ENCODE data around the gene CTNNB1.
"Not testable (repeated sequence)": the region's sequence is repeated elsewhere in the genome, so short reads cannot be mapped to it uniquely, and the experiment has no call there.

CTNNB1 gene

GRCh38 chr3:41259449-41260062 lies 60.3 kb downstream of the CTNNB1 start:
- no peak for DNase-seq

GRCh38 chr3:41260063-41260450 lies 60.8 kb downstream of the CTNNB1 start:
- DNase-seq = no peak

GRCh38 chr3:41265011-41265545 lies 65.8 kb downstream of the CTNNB1 start:
- no peak for DNase-seq

- DNase-seq = no peak
These were observed 66.5 kb downstream of the CTNNB1 start for GRCh38 chr3:41265823-41266273.

GRCh38 chr3:41267975-41268640 lies 68.8 kb downstream of the CTNNB1 start:
- no peak for DNase-seq

GRCh38 chr3:41272667-41273066 lies 73.4 kb downstream of the CTNNB1 start:
- no peak for DNase-seq

GRCh38 chr3:41274944-41275668 lies 75.8 kb downstream of the CTNNB1 start:
- DNase-seq = no peak

GRCh38 chr3:41276191-41276590 lies 76.9 kb downstream of the CTNNB1 start:
- DNase-seq = no peak

GRCh38 chr3:41277790-41278465 lies 78.6 kb downstream of the CTNNB1 start:
- DNase-seq = no peak

- DNase-seq = not testable (repeated sequence)
These were observed 85.6 kb downstream of the CTNNB1 start for GRCh38 chr3:41284934-41285333.

GRCh38 chr3:41286305-41286704 lies 87.0 kb downstream of the CTNNB1 start:
- no peak for DNase-seq

GRCh38 chr3:41288785-41289184 lies 89.5 kb downstream of the CTNNB1 start:
- no peak for DNase-seq

Measured in NCI-H748 treated with DMSO at 0.1 percent for 48 hours (cell line).